Raji (cell line): ENCODE results near the gene PRC1.

ENCODE experiments used
- POLR2A ChIP-seq: IDR thresholded peaks from 2 replicates; pipeline ENCODE4 v1.6.1; 2011; ENCODE audit warnings: low read depth, low read length, control low read depth; ENCODE audit not compliant: insufficient read depth

Gene PRC1

GRCh38 chr15:90994417-90995311 lies at the start of gene PRC1:
PRC1 (minus strand) TSS chr15:90994535; CDS start chr15:90994417, 118 bp downstream.
- TF ChIP-seq POLR2A, result peak; percentile 67

- TF ChIP-seq POLR2A, result no peak
These were observed 49.0 kb upstream of the PRC1 start for GRCh38 chr15:91043202-91043874.

DNA sequence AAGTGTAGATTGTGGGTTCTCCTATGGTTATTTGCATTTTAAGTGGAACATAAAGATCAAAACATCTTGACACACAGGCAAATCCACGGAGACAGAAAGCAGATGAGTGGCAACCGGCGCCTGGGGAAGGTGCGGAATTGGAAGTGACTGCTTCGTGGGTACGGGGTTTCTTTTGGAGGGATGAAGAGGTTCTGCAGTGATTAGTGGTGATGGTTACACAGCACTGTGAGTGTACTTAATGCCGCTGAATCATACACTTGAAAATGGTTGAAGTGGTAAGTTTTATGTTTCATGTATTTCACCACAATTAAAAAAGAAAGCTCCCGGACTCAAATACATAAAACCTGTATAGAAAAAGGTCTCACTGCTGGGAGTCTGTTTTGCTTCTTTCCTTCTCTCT lies 46.5 kb upstream of the PRC1 start:
- TF ChIP-seq POLR2A, result no peak

- TF ChIP-seq POLR2A, result no peak
These were observed 45.7 kb upstream of the PRC1 start for GRCh38 chr15:91039996-91040395.

DNA sequence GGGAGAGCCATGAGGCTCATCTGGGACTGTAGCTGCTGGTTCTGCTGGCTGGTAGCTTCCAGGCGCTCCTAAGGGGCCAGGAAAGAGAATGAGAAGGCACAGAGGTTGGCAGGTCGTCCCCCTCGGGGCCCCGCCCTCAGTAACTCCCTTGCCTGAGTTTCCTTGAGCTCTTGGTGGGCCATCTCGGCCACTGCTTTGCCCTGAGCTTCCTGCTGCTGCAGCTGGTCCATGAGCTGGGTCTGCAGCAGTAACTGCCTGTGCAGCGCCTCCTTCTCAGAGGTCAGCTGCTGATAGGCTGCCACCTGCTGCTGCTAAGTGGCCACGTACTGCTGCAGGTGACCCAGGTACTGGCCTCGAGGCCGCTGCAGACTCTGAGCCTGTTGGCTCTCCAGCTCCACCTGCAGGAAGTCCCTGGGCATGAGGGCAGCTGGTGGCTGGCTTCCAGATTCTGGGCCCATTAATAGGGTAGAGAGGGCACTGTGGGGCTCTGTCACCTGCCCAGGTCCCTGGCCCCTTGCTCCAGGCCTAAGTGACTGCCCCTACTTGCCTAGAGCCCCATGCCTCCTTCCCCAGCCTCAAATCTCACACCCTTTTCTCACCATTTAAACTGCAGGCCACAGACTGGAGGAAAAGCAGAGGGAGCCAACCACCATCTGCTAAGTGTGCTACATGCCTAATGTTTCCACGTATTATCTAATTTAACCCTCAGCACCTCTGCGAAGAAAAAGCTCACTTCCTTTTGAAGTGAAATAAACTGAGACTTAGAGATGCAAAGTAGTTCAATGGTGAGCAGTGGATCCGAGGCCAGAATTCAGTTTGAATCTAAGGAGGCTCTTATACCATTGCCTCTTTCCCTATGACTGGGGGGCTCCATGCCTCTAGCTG lies 38.8 kb upstream of the PRC1 start:
- no peak for TF ChIP-seq POLR2A

GRCh38 chr15:91031796-91032195 lies 37.5 kb upstream of the PRC1 start:
- TF ChIP-seq POLR2A, result no peak

- no peak for TF ChIP-seq POLR2A
These were observed 33.3 kb upstream of the PRC1 start for GRCh38 chr15:91027677-91028076.

DNA sequence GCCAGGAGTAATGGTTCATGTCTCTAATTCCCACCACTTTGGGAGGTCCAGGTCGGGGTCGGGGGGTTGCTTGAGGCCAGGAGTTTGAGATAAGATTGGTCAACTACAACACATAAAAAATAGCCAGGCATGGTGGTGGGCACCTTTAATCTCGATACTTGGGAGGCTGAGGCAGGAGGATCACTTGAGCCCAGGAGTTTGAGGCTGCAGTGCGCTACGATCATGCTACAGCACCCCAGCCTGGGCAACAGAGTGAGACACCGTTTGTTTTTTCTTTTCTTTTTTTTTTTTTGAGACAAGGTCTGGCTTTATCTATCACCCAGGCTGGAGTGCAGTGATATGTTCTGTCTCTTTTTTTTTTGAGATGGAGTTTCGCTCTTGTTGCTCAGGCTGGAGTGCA lies 29.4 kb upstream of the PRC1 start:
- TF ChIP-seq POLR2A, result no peak

- no peak for TF ChIP-seq POLR2A
These were observed 28.4 kb upstream of the PRC1 start for GRCh38 chr15:91022832-91023129.

GRCh38 chr15:91022075-91022831 lies 27.9 kb upstream of the PRC1 start, which contains the start of gene VPS33B:
VPS33B (minus strand) TSS chr15:91022594; CDS start chr15:91022249, 345 bp downstream.
- TF ChIP-seq POLR2A, result peak; percentile 67

GRCh38 chr15:91021516-91022074 lies 27.3 kb upstream of the PRC1 start:
- no peak for TF ChIP-seq POLR2A

DNA sequence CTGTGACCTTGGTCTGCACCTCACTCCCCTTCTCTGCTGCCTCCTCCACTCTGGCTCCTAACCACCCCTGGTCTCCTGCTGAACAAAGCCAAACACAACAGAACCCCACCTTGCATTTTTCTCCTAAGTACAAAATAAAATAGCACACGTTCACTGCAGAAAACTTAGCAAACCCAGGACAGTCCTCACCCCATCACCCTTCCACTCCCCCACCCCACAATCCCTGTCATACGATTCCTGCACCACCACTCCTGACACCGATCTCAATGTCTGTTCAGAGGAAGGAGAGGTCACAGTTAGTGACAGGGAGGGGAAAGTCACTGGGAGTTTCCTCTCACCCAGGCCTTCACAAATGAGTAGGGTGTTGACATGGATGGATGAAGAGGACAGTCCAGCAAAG lies 23.8 kb upstream of the PRC1 start:
- no peak for TF ChIP-seq POLR2A

- TF ChIP-seq POLR2A, result no peak
These were observed 23.4 kb upstream of the PRC1 start for GRCh38 chr15:91017716-91018115.

DNA sequence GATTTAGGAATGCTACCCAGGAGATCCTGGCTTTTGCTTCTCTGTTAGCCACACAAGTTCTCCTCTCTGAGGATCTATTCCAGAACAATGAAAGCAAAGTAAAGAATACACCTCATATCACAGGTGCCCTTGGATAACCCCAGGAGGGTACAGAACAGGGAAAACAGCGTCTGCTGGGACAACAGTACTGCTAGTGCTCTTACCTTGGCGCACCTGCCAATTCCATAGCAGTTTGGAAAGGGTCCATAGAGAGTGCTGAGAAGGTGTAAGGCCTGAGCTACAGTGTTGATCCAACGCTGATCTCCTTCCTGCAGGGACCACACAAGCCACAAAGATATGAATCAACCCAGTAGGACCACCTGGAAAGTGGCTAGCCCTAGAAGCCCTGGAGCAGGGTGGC lies 12.9 kb upstream of the PRC1 start:
- TF ChIP-seq POLR2A, result no peak
